NCI-H1092 treated with DMSO at 0.1 percent for 48 hours (cell line): ENCODE data around the gene NPR3.

Experiments used
- DNase-seq: peaks from one replicate; lab custom pipeline; 2025; lab: John Stamatoyannopoulos, UW

The NPR3 gene

DNA sequence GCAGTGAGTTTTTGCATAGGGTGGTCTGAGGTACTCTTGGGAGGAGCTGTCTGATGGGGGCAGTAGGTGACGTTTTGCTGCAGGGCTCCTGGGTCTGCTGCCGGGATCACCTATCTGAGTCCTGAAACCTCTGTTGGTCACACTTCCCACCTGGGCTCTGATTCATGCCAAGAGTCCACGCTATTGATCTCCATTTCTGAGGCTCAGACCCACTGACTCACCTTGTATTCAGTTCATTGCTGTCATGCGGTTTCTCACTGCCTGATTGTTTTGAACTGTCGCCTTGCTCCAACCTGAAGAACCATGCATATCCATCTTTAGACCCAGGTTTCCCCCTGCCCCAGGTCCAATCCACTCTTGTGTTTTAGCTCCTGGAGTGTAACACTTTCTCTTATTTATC is 101.3 kb downstream of the NPR3 start:
- DNase-seq = no peak

DNA sequence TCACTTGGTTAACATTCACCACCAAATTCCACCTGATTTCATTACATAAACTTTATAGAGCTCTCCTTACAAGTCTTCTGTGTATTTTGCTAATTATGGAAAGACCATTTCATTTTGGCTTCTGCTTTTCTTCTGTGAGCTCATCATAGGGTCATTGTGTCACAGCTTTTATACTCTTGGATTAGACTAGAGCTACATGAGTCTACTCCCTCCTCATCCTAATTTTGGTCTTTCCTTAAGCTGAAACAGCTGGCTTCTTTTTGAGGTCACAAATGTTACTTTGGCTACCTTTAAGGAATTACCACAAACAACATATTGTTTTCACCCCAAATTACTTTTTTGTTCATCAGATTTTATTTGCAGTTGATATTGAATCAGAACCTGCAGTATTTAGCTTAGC is 103.0 kb downstream of the NPR3 start:
- no peak for DNase-seq

DNA sequence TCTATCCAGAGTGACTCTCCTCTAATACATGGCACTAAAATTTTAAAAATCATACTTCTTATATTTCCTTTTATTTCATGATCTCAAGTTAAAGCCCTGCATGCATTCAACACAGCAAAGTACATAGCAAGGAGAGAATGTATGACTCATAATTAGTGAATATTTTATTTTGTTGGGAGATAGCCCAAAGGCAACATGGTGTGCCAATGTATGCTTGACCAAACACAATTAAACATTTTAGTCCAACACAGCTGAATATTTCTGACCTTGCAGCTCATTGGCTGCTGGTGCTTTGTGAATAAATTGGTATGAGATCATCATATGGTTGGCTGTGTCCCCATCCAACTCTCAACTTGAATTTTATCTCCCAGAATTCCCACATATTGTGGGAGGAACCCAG is 103.5 kb downstream of the NPR3 start:
- no peak for DNase-seq

DNA sequence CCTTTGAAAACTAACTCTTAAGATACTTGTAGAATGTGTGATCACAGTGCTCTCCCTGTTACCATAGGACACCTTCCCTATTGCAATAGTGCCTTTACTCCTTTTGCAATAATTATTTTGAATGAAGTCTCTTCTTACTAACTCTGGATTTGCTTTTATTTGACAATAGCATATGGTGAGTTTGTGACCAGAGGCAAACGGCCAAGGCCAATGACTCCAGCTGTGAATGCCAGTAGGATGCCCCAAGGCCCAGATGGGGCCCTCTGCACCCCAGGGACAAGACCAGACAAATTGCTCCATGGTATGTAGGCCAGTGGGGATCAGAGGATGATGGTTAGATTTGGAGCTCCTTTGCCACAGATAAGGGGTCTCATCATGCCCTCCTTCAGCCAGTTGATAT is 116.9 kb downstream of the NPR3 start:
- DNase-seq = no peak

DNA sequence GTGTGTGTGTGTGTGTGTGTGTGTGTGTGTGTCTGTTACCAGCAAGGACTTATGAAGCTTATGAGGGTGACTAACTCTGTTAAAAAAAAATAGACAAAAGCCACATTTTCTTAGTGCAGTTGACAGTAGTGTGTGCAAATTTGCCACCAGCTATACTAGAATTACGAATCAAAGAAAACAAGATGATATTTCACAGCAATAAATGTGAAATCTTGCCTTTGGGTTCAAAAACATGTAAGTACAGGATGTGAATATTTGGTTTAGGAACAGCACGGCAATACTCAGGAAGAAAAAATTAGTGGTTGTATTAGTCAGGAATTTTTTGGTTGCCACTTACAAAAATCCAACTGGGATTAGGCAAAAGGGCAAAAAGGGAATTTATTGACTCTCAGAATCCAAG is 117.4 kb downstream of the NPR3 start:
- DNase-seq = no peak

DNA sequence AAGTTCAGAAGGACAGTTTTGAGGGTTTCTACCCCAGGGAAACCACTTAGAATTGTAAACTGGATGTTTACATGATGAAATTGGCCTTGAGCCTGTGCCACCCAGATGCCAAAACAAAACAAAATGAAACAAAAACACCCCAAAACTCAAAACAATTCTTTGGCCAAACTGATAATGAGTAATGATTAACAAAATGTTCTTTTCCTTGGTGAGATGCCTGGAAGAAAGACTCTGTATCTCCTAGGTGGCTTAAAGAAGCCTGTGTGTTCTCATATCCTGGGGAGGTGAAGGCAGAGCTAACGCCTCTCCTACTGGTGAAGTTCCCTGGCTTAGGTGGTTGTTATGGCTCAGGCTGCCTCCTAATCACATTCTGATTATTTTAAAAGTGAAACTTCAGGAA is 120.5 kb downstream of the NPR3 start:
- no peak for DNase-seq

DNA sequence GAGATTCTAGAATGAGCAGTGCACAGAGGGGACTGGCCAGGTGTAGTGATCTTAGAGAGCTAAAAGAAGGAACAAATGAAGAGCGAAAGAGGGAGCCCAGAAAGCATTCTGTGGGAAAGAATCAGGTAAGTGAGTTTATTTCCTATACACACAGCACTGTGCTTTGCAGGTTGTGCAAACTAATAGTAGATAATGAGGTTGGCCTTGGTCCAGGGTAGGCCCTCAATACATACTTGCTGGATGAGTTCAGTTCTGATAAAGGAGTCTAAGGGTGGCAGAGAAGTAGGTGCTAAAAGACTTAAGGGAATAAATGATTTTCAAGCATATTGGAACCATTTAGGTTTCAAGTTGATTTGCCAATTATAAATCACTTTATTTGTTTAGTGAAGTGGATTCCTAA is 122.0 kb downstream of the NPR3 start:
- DNase-seq = no peak

DNA sequence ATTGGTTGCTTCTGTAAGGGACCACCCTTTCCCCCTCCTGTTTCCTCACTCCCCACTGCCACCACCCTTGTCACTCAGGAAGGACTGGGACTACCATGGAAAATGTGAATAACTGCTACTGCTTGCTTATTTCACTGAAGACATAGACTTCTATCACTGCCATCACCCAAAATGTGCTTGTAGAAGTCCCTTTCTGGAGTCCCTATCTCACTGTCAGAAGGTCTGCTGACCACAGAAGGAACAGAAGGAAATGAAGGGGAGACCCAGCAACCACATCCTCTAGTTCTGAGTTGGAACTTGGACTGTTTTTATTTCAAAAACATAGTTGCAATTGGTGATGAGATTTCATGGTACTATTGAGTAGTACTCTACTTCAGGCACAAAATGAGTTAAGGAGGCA is 122.5 kb downstream of the NPR3 start:
- DNase-seq = no peak

DNA sequence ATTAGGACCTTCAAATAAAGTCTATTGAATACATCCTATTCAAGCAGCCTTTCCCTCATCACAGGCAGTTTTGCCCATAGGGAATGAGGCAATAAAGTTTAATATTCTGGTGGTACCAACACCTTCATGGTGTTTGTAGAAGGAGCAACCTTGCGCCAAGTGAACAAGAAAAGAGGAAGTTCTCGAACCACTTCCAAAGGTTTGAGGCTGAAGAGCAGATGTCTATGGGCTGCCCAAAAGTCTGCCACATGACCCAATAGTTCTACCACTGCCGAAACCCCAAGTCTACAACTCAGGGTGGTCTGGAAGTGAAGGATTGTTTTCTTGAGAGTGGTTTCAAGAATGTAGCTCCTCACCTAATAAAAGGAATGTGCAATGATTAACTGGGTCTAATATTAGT is 123.1 kb downstream of the NPR3 start:
- no peak for DNase-seq

DNA sequence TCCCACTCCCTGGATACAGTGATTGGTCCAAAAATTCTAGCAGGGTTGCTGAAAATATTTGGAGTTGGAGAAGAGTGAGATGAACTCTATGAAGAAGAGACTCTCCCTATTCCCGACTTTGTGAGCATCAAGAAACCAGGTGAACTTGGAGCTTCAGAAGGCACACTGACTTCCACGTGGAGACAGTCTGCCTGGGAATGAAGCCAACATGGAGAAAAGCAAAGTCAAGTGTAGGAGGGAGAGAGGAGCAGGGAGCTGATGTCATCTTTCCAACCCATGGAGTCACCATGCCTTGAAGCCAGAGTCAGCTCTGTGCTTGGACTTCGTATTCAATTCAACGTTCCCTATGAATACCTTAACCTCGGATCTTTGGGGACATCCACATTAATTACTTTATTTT is 125.1 kb downstream of the NPR3 start:
- DNase-seq = no peak

DNA sequence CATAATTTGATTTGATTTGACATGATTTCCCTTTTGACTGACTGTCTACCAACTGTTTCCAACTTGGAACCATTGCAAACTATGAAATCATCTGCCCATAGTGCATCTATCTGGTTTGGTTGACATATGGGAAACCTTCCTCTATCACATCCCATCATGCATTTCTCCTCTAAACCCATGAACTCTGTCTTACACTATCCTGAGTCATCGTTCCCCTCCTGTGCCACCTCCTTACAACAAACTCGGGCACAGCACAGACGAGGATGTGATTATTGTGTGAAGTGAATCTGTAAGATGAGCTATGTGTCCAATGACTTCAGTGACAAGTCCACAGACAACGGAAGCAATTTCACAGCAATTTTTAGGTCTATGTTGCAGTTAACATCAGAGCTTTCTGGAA is 126.1 kb downstream of the NPR3 start:
- DNase-seq = no peak

DNA sequence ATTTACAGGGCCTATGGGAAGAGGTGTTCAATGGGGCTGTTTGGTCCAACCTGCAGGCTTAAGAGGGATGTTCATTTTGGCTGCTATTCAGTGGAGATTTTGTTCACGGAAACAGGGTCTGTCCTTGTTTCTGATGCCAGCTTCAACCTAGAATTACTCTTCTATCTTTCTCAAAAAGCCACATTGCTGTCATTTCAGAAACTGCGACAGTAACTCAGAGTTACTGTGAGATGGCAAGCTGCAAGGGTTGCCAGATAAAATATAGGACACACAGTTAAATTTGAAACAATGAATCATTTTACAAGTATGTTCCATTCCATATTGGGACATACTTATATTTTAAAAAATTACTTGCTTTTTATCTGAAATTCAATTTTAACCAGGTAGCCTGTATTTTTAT is 128.0 kb downstream of the NPR3 start:
- DNase-seq = no peak

DNA sequence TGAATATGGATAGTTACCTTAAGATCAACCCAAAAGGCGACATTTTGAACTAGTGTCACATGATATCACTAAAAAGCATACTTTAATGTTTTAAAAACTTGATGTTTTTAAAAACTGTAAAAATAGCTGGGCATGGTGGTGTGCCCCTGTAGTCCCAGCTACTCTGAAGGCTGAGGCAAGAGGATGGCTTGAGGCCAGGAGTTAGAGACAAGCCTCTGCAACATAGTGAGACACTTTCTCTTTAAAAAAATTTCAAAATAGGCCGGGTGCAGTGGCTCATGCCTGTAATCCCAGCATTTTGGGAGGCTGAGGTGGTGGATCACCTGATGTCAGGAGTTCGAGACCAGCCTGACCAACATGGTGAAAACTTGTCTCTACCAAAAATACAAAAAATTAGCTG is 129.5 kb downstream of the NPR3 start:
- DNase-seq = no peak
